SIG-M5 treated with dmso at 0.1 percent for 504 hours (cell line): Measurements from ENCODE around the gene CEP68.
"Not testable (repeated sequence)": the region's sequence is repeated elsewhere in the genome, so short reads cannot be mapped to it uniquely, and the experiment has no call there.

Experiments used
- DNase-seq: peaks from one replicate; lab custom pipeline; 2025; ENCODE audit not compliant: unreplicated experiment; lab: John Stamatoyannopoulos, UW

CEP68 gene

GRCh38 chr2:65056215-65057053 is at the start of gene CEP68:
Gene CEP68 (plus strand): TSS chr2:65056416. CDS start chr2:65069445, 13,029 bp downstream.
- peak; percentile 97 for DNase-seq

- no peak for DNase-seq
These were observed 42.4 kb upstream of the CEP68 start for GRCh38 chr2:65013776-65014175.

GRCh38 chr2:65015731-65016130 is 40.5 kb upstream of the CEP68 start:
- no peak for DNase-seq

- DNase-seq, result no peak
These were observed 39.4 kb upstream of the CEP68 start for GRCh38 chr2:65016789-65017188.

- DNase-seq, result peak; percentile 96
These were observed 38.9 kb upstream of the CEP68 start for GRCh38 chr2:65017335-65017734.

- DNase-seq, result peak; percentile 96
These were observed 38.1 kb upstream of the CEP68 start for GRCh38 chr2:65018141-65018582.

- DNase-seq, result no peak
These were observed 37.2 kb upstream of the CEP68 start for GRCh38 chr2:65019010-65019409.

GRCh38 chr2:65019675-65020195 is 36.5 kb upstream of the CEP68 start:
- no peak for DNase-seq

- not testable (repeated sequence) for DNase-seq
These were observed 36.0 kb upstream of the CEP68 start for GRCh38 chr2:65020251-65020650.

GRCh38 chr2:65020943-65021528 is 35.2 kb upstream of the CEP68 start:
- DNase-seq, result no peak

GRCh38 chr2:65021709-65022108 is 34.5 kb upstream of the CEP68 start:
- DNase-seq, result no peak

- DNase-seq, result no peak
These were observed 34.0 kb upstream of the CEP68 start for GRCh38 chr2:65022189-65022588.

GRCh38 chr2:65023742-65024141 is 32.5 kb upstream of the CEP68 start:
- DNase-seq, result no peak

- DNase-seq, result no peak
These were observed 31.9 kb upstream of the CEP68 start for GRCh38 chr2:65024149-65024829.

- peak; percentile 79 for DNase-seq
These were observed 30.6 kb upstream of the CEP68 start for GRCh38 chr2:65025453-65026123.

GRCh38 chr2:65026154-65026553 is 30.1 kb upstream of the CEP68 start:
- DNase-seq, result no peak

- DNase-seq, result no peak
These were observed 29.3 kb upstream of the CEP68 start for GRCh38 chr2:65026704-65027464.

- no peak for DNase-seq
These were observed 28.5 kb upstream of the CEP68 start for GRCh38 chr2:65027616-65028244.

- no peak for DNase-seq
These were observed 25.5 kb upstream of the CEP68 start for GRCh38 chr2:65030476-65031332.
